Gastroesophageal sphincter (tissue), 4 donors: ENCODE results near the gene SIN3A. TPM values are rescaled to one million over a fixed set of nuclear protein-coding genes. Genes with fewer than 3 reads are reported as not detected.

Source experiments
- ATAC-seq: fragments of 150-250 bp; one replicate; pipeline ENCODE4 v1.9.1; 2016; ENCODE audit warnings: mild to moderate bottlenecking, moderate library complexity
- H3K27ac ChIP-seq, 4 donors: fragments of 200-600 bp; sonication (generic) in 3 of 4; 1 replicate in 3 of 4; 2 replicates in 1 of 4; pipeline ENCODE4 v1.5.1; 2016 to 2019
- H3K27me3 ChIP-seq: fragments of 200-600 bp; sonication (generic); one replicate; pipeline ENCODE4 v1.5.1; 2019
- H3K36me3 ChIP-seq, 2 donors: fragments of 200-600 bp; sonication (generic); one replicate each; pipeline ENCODE4 v1.5.1; 2019; ENCODE audit warnings: control low read depth in 1 of 2
- H3K4me1 ChIP-seq, 3 donors: fragments of 200-600 bp; sonication (generic); 1 replicate in 2 of 3; 2 replicates in 1 of 3; pipeline ENCODE4 v1.5.1; 2016 to 2019; ENCODE audit warnings: control low read depth in 2 of 3
- H3K4me3 ChIP-seq, 2 donors: fragments of 200-600 bp; sonication (generic); one replicate each; pipeline ENCODE4 v1.5.1; 2019; ENCODE audit warnings: mild to moderate bottlenecking in 1 of 2, moderate library complexity in 1 of 2
- H3K9me3 ChIP-seq, 3 donors: fragments of 200-600 bp; sonication (generic); one replicate each; pipeline ENCODE4 v1.5.1; 2017 to 2019; ENCODE audit warnings: control low read depth in 2 of 3
- CTCF ChIP-seq, 4 experiments: fragments of 200-600 bp in 2 of 4; fragments of 450-650 bp in 2 of 4; sonication (generic) in 1 of 4; IDR thresholded peaks; one replicate each; pipeline ENCODE4 v1.5.1; 2017 to 2019; ENCODE audit warnings: antibody characterized with exemption in 4 of 4, mild to moderate bottlenecking in 2 of 4, moderate library complexity in 2 of 4
- EP300 ChIP-seq: sonication (generic); formaldehyde crosslinking; IDR thresholded peaks from one replicate; pipeline ENCODE4 v1.6.1; 2017; ENCODE audit warnings: antibody characterized with exemption, mild to moderate bottlenecking
- POLR2A ChIP-seq, 2 donors: fragments of 450-650 bp; IDR thresholded peaks; one replicate each; pipeline ENCODE4 v1.6.1; 2017; ENCODE audit warnings: antibody characterized with exemption in 2 of 2, mild to moderate bottlenecking in 2 of 2, moderate library complexity in 1 of 2
- POLR2AphosphoS5 ChIP-seq: sonication (generic); formaldehyde crosslinking; IDR thresholded peaks from one replicate; pipeline ENCODE4 v1.6.1; 2017; ENCODE audit warnings: antibody characterized with exemption
- WGBS, 2 donors: methylation state at CpG; one replicate each; pipeline ENCODE4 v1.1.5; 2018; ENCODE audit warnings: low coverage in 1 of 2; 5-methylcytosine and 5-hydroxymethylcytosine counted together
- total RNA-seq, 4 donors: library from RNA; depleted of rRNA; stranded (reverse); fragments of >200 nt; gene quantifications; one replicate each; pipeline ENCODE4 v1.1.0, GENCODE V29; 2016

SIN3A gene
- total RNA-seq, 4 donors from 2014 or later = 31.7 to 54.8 (median 35.8) TPM

GRCh38 chr15:75361361-75361988 lies 90.0 kb downstream of the SIN3A start:
- Histone ChIP-seq H3K4me3 (no peak overlapping the region), H3K9me3 (no peaks in the 10 kb centered on the region), H3K4me1 (peaks cover 0 to under 1% (median 0%) of the 10 kb centered on the region in 3 donors), H3K27me3 (no peaks in the 10 kb centered on the region), H3K27ac (no peak overlapping the region), H3K36me3 (peaks cover 0 to 100% of the 10 kb centered on the region in 2 donors)
- TF ChIP-seq POLR2AphosphoS5 (no peak), POLR2A (IDR thresholded peaks at IDR 0.05) (no peak), EP300 (no peak), CTCF (IDR thresholded peaks at IDR 0.05) (no peak)
- ATAC-seq = no peak
- WGBS, 2 donors = no CpG with 5 or more reads among the region's 10 CpGs

- Histone ChIP-seq H3K27ac (no peak overlapping the region), H3K27me3 (no peaks in the 10 kb centered on the region), H3K4me3 (no peak overlapping the region), H3K36me3 (peaks cover 0 to 100% of the 10 kb centered on the region in 2 donors), H3K4me1 (no peaks in the 10 kb centered on the region), H3K9me3 (no peaks in the 10 kb centered on the region)
- WGBS, 2 donors = no CpG with 5 or more reads among the region's 7 CpGs
- no peak for TF ChIP-seq POLR2A (IDR thresholded peaks at IDR 0.05)
- no peak for TF ChIP-seq POLR2AphosphoS5
- no peak for TF ChIP-seq CTCF (IDR thresholded peaks at IDR 0.05)
- ATAC-seq = peak; percentile 12
Observed at GRCh38 chr15:75360856-75361255, 90.6 kb downstream of the SIN3A start.

GRCh38 chr15:75360391-75360790 lies 91.1 kb downstream of the SIN3A start:
- Histone ChIP-seq H3K27me3 (no peaks in the 10 kb centered on the region), H3K4me1 (no peaks in the 10 kb centered on the region), H3K4me3 (no peak overlapping the region), H3K36me3 (peaks cover 0 to 100% of the 10 kb centered on the region in 2 donors), H3K27ac (no peak overlapping the region), H3K9me3 (no peaks in the 10 kb centered on the region)
- WGBS, 2 donors = no CpG with 5 or more reads among the region's 1 CpG
- no peak for TF ChIP-seq POLR2A (IDR thresholded peaks at IDR 0.05)
- no peak for TF ChIP-seq CTCF (IDR thresholded peaks at IDR 0.05)
- TF ChIP-seq EP300 = no peak
- no peak for TF ChIP-seq POLR2AphosphoS5
- ATAC-seq = no peak

GRCh38 chr15:75359537-75360250 lies 91.8 kb downstream of the SIN3A start:
- ATAC-seq = no peak
- peaks cover 0 to 100% of the 10 kb centered on the region in 2 donors for H3K36me3 ChIP-seq
- no peaks in the 10 kb centered on the region for H3K4me1 ChIP-seq
- no peak overlapping the region for H3K27ac ChIP-seq
- WGBS, 2 donors = no CpG with 5 or more reads among the region's 15 CpGs
- TF ChIP-seq EP300 (no peak), CTCF (IDR thresholded peaks at IDR 0.05) (no peak), POLR2AphosphoS5 (no peak), POLR2A (IDR thresholded peaks at IDR 0.05) (no peak)
- H3K9me3 ChIP-seq = no peaks in the 10 kb centered on the region
- no peaks in the 10 kb centered on the region for H3K27me3 ChIP-seq
- H3K4me3 ChIP-seq = no peak overlapping the region
